GM23338 (cell line): ENCODE data around the gene WBP2.

Experiments used
- CREB1 ChIP-seq: fragments of 250-450 bp; sonication (Bioruptor Pico); IDR thresholded peaks from 2 replicates; pipeline ENCODE4 v1.5.0; 2020; ENCODE audit warnings: low read depth, mild to moderate bottlenecking, moderate library complexity
- EZH2 ChIP-seq: fragments of 200-600 bp; sonication (generic); IDR thresholded peaks from one replicate; pipeline ENCODE4 v1.8.0; 2017; ENCODE audit warnings: antibody characterized with exemption, mild to moderate bottlenecking, low read depth; ENCODE audit not compliant: unreplicated experiment
- EZH2phosphoT487 ChIP-seq: fragments of 200-600 bp; sonication (generic); IDR thresholded peaks from one replicate; pipeline ENCODE4 v1.8.1; 2018; ENCODE audit warnings: antibody characterized with exemption; ENCODE audit not compliant: unreplicated experiment
- NANOG ChIP-seq: IDR thresholded peaks from 2 replicates; pipeline ENCODE4 v1.6.1; 2016; ENCODE audit warnings: antibody characterized with exemption, borderline replicate concordance
- POLR2AphosphoS5 ChIP-seq: IDR thresholded peaks from 2 replicates; pipeline ENCODE4 v1.6.1; 2016; ENCODE audit warnings: antibody characterized with exemption, low read depth
- ZNF331 ChIP-seq: fragments of 250-450 bp; sonication (Bioruptor Pico); IDR thresholded peaks from 2 replicates; pipeline ENCODE4 v1.5.0; 2020; ENCODE audit warnings: low read depth, mild to moderate bottlenecking, moderate library complexity
- TF ChIP-seq, protein P1 (sequence below), 2 experiments: fragments of 200-600 bp in 1 of 2; sonication (generic) in 1 of 2; conservative IDR thresholded peaks; 2 replicates each; pipeline versions ENCODE4 v1.5.1 to v1.6.1; 2016 to 2017; ENCODE audit warnings: antibody characterized with exemption in 2 of 2, low read depth in 2 of 2, mild to moderate bottlenecking in 2 of 2, moderate library complexity in 1 of 2
- TF ChIP-seq, protein P2 (sequence below): IDR thresholded peaks from one replicate; pipeline ENCODE4 v1.6.1; 2018; ENCODE audit warnings: antibody characterized with exemption; ENCODE audit not compliant: unreplicated experiment

DNA sequence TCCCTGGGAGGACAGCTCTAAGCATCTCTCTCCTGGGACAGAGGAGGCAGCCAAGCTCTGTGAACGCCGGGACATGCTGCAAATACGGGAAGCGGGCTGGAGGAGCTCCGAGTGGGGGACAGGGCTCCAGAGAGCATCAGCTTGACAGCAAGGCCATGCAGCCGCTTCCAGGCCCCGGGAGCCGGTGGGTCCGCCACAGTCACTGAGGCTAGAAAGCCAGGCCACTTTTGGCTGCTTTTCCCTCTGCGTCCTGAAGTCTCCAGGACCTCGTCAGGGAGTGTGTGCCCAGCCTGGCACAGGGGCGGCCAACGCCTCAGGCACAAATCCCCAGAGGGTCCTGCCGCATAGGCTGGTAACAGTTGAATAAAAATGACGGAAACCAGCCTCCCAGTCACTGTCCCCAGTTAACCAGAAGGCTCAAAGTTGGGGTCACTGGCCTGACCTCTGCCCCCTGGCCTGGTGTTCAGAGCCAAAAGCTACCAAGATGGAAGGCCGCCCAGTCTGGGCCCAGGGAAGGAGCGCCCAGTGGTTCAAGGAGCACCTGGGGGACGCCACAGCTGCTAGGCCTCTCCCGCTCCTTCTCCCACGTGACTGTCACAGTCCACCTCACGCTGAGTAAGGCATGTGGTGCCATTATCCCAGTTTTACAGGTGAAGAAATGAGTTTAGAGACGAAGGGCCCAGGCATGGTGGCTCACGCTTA is 44.8 kb upstream of the WBP2 start:
- TF ChIP-seq, protein P1, sequence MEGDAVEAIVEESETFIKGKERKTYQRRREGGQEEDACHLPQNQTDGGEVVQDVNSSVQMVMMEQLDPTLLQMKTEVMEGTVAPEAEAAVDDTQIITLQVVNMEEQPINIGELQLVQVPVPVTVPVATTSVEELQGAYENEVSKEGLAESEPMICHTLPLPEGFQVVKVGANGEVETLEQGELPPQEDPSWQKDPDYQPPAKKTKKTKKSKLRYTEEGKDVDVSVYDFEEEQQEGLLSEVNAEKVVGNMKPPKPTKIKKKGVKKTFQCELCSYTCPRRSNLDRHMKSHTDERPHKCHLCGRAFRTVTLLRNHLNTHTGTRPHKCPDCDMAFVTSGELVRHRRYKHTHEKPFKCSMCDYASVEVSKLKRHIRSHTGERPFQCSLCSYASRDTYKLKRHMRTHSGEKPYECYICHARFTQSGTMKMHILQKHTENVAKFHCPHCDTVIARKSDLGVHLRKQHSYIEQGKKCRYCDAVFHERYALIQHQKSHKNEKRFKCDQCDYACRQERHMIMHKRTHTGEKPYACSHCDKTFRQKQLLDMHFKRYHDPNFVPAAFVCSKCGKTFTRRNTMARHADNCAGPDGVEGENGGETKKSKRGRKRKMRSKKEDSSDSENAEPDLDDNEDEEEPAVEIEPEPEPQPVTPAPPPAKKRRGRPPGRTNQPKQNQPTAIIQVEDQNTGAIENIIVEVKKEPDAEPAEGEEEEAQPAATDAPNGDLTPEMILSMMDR (conservative IDR thresholded peaks at IDR 0.05; ENCODE audit: low read depth in 2 of 2) = no peak
- no peak for TF ChIP-seq ZNF331 (CRISPR knock-in tag)
- no peak for TF ChIP-seq EZH2
- no peak for TF ChIP-seq POLR2AphosphoS5
- TF ChIP-seq EZH2phosphoT487 = no peak
- TF ChIP-seq CREB1 (CRISPR knock-in tag) = no peak
- TF ChIP-seq, protein P2, sequence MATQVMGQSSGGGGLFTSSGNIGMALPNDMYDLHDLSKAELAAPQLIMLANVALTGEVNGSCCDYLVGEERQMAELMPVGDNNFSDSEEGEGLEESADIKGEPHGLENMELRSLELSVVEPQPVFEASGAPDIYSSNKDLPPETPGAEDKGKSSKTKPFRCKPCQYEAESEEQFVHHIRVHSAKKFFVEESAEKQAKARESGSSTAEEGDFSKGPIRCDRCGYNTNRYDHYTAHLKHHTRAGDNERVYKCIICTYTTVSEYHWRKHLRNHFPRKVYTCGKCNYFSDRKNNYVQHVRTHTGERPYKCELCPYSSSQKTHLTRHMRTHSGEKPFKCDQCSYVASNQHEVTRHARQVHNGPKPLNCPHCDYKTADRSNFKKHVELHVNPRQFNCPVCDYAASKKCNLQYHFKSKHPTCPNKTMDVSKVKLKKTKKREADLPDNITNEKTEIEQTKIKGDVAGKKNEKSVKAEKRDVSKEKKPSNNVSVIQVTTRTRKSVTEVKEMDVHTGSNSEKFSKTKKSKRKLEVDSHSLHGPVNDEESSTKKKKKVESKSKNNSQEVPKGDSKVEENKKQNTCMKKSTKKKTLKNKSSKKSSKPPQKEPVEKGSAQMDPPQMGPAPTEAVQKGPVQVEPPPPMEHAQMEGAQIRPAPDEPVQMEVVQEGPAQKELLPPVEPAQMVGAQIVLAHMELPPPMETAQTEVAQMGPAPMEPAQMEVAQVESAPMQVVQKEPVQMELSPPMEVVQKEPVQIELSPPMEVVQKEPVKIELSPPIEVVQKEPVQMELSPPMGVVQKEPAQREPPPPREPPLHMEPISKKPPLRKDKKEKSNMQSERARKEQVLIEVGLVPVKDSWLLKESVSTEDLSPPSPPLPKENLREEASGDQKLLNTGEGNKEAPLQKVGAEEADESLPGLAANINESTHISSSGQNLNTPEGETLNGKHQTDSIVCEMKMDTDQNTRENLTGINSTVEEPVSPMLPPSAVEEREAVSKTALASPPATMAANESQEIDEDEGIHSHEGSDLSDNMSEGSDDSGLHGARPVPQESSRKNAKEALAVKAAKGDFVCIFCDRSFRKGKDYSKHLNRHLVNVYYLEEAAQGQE = no peak
- no peak for TF ChIP-seq NANOG
